Adipocyte (in vitro differentiated cells): ENCODE measurements around the gene RNF141.

Source experiments
- DNase-seq: peaks from one replicate; pipeline ENCODE4 v3.0.0-alpha.2; 2015; ENCODE audit warnings: low read depth
- H3K27me3 ChIP-seq: replicated peaks from 2 replicates; pipeline ENCODE4 v1.7.0; 2013; ENCODE audit warnings: mild to moderate bottlenecking, low read length, moderate library complexity; ENCODE audit not compliant: control insufficient read depth, insufficient read depth
- H3K36me3 ChIP-seq: 2 replicates; pipeline ENCODE4 v1.7.0; 2013; ENCODE audit warnings: low read length, mild to moderate bottlenecking, moderate library complexity; ENCODE audit not compliant: control insufficient read depth, insufficient read depth, severe bottlenecking
- H3K4me1 ChIP-seq: 2 replicates; pipeline ENCODE4 v1.7.0; 2013; ENCODE audit warnings: mild to moderate bottlenecking, low read length, moderate library complexity; ENCODE audit not compliant: control insufficient read depth, insufficient read depth
- H3K4me3 ChIP-seq: 2 replicates; pipeline ENCODE4 v1.7.0; 2013; ENCODE audit warnings: mild to moderate bottlenecking, low read length, moderate library complexity
- H3K9ac ChIP-seq: 2 replicates; pipeline ENCODE4 v1.7.0; 2013; ENCODE audit warnings: mild to moderate bottlenecking, low read length, moderate library complexity
- H3K9me3 ChIP-seq: 2 replicates; pipeline ENCODE4 v1.7.0; 2013; ENCODE audit warnings: mild to moderate bottlenecking, low read length, moderate library complexity; ENCODE audit not compliant: control insufficient read depth

Gene RNF141

GRCh38 chr11:10503777-10504480 lies 37.1 kb downstream of the RNF141 start:
- DNase-seq, result no peak
- no peak overlapping the region for H3K4me3 ChIP-seq
- no peaks in the 10 kb centered on the region for H3K9me3 ChIP-seq
- peaks cover 7% of the 10 kb centered on the region for H3K4me1 ChIP-seq
- H3K36me3 ChIP-seq, result peaks cover 65% of the 10 kb centered on the region
- no peak overlapping the region for H3K9ac ChIP-seq
- no peaks in the 10 kb centered on the region for H3K27me3 ChIP-seq

DNA sequence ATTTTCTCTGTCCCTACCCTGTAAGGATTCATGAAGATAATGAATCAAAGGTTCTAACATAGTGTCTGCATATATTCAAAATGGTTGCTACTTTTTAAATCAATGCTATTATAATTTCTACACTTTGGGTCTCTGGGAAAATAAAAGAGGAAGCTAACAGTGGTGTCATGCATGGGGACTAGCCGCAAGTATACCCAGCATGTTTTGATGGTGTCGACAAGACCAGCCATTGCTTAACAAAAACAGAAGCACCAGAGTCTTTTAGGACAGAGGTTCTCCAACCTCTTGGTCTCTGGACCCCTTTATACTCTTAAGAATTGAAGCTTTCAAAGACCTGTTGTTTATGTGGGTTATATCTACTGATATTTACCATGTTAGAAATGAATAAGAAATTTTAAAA lies 37.8 kb downstream of the RNF141 start:
- no peaks in the 10 kb centered on the region for H3K27me3 ChIP-seq
- no peak overlapping the region for H3K9ac ChIP-seq
- no peak overlapping the region for H3K4me3 ChIP-seq
- peaks cover 7% of the 10 kb centered on the region for H3K4me1 ChIP-seq
- H3K9me3 ChIP-seq, result no peaks in the 10 kb centered on the region
- peaks cover 72% of the 10 kb centered on the region for H3K36me3 ChIP-seq
- DNase-seq, result no peak

DNA sequence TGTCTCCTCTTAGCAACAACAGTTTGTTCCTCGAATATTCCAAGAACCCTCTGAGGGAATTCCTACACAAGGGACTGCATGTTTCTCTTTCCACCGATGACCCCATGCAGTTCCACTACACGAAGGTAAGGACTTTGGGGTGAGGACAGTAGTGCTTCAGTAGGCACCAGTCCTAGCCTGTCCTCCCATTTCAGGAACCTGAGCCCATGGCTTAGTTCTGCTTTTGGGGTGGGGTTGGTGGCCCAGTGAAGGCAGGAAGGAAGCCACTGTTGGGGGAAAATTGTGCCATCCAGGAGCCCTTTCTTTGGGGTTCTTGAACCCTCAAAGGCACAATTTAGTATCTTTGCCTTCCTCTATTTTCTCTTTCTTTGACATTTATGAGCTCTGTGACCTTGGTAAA lies 38.2 kb downstream of the RNF141 start:
- H3K9me3 ChIP-seq, result no peaks in the 10 kb centered on the region
- no peaks in the 10 kb centered on the region for H3K27me3 ChIP-seq
- peaks cover 7% of the 10 kb centered on the region for H3K4me1 ChIP-seq
- DNase-seq, result no peak
- H3K9ac ChIP-seq, result no peak overlapping the region
- H3K4me3 ChIP-seq, result no peak overlapping the region
- peaks cover 77% of the 10 kb centered on the region for H3K36me3 ChIP-seq

DNA sequence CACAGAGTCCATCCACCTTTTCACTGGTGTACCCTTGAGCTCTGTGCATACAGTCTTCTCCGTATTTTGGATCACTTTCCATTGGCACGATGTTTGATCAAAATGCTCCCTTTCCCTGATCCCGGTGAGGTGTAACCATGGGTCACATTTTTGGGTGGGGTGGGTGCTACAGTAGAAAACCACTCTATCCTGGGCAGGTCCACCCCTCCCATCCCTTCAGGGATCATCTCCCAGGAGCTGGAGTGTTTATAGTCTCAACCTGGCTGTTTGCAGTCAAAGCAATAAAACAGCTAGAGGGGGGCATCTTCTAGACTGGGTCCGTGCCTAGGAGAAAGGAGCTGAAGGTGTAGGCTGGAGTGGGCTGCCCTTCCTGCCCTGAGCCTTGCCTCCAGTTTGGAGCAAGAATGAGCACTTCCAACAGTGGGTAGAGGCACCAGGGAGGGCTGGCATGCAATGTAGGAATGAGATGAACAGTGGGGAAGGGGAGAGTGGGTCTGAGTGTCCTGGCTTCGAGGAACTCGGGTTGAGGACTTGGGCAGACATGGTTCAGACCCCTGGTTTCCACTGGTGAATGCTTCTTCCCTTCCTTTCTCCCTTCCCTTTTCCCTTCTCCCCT lies 38.8 kb downstream of the RNF141 start:
- H3K9me3 ChIP-seq, result no peaks in the 10 kb centered on the region
- peaks cover 7% of the 10 kb centered on the region for H3K4me1 ChIP-seq
- H3K27me3 ChIP-seq, result no peaks in the 10 kb centered on the region
- H3K9ac ChIP-seq, result no peak overlapping the region
- DNase-seq, result no peak
- H3K36me3 ChIP-seq, result peaks cover 79% of the 10 kb centered on the region
- H3K4me3 ChIP-seq, result no peak overlapping the region

- no peak overlapping the region for H3K9ac ChIP-seq
- no peak for DNase-seq
- peaks cover 82% of the 10 kb centered on the region for H3K36me3 ChIP-seq
- no peaks in the 10 kb centered on the region for H3K27me3 ChIP-seq
- H3K9me3 ChIP-seq, result no peaks in the 10 kb centered on the region
- peaks cover 7% of the 10 kb centered on the region for H3K4me1 ChIP-seq
- no peak overlapping the region for H3K4me3 ChIP-seq
These were observed 40.0 kb downstream of the RNF141 start for GRCh38 chr11:10500757-10501684.

GRCh38 chr11:10499874-10500601 lies 40.9 kb downstream of the RNF141 start:
- H3K4me1 ChIP-seq, result peaks cover 7% of the 10 kb centered on the region
- H3K9ac ChIP-seq, result no peak overlapping the region
- H3K36me3 ChIP-seq, result peaks cover 81% of the 10 kb centered on the region
- H3K4me3 ChIP-seq, result no peak overlapping the region
- H3K27me3 ChIP-seq, result no peaks in the 10 kb centered on the region
- no peaks in the 10 kb centered on the region for H3K9me3 ChIP-seq
- DNase-seq, result no peak

- H3K4me3 ChIP-seq, result no peak overlapping the region
These were observed 41.5 kb downstream of the RNF141 start for GRCh38 chr11:10499452-10499851.

GRCh38 chr11:10498426-10499250 lies 42.3 kb downstream of the RNF141 start:
- no peak overlapping the region for H3K9ac ChIP-seq
- H3K9me3 ChIP-seq, result no peaks in the 10 kb centered on the region
- no peaks in the 10 kb centered on the region for H3K27me3 ChIP-seq
- H3K4me3 ChIP-seq, result no peak overlapping the region
- H3K4me1 ChIP-seq, result peaks cover 7% of the 10 kb centered on the region
- peaks cover 79% of the 10 kb centered on the region for H3K36me3 ChIP-seq
- DNase-seq, result no peak

More at GRCh38 chr11:10499452-10499851, 41.5 kb downstream of the RNF141 start:
- peaks cover 7% of the 10 kb centered on the region for H3K4me1 ChIP-seq
- no peaks in the 10 kb centered on the region for H3K27me3 ChIP-seq
- H3K9me3 ChIP-seq, result no peaks in the 10 kb centered on the region
- H3K9ac ChIP-seq, result no peak overlapping the region
- DNase-seq, result peak; percentile 8
- peaks cover 81% of the 10 kb centered on the region for H3K36me3 ChIP-seq

DNA sequence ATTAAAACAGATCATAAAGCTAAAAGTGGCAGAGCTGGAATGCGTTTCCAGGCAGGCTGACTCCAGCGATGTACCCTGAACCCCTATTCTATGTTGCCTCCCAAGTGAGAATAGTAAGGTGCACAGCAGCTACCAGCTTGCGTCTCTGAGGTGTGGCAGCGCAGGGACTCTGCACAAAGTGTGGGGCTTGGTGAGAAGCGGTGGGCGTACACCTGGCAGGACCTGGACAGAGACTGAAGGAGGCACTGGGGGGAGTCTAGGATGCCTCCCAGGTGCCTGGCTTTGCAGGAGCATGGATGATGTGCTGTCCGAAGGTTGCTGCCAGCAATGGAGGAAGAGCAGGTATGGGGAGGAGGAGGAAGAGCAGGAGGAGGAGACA lies 43.0 kb downstream of the RNF141 start:
- no peak overlapping the region for H3K4me3 ChIP-seq
- H3K36me3 ChIP-seq, result peaks cover 77% of the 10 kb centered on the region
- DNase-seq, result no peak
- no peaks in the 10 kb centered on the region for H3K9me3 ChIP-seq
- H3K4me1 ChIP-seq, result peaks cover 7% of the 10 kb centered on the region
- no peak overlapping the region for H3K9ac ChIP-seq
- H3K27me3 ChIP-seq, result no peaks in the 10 kb centered on the region

DNA sequence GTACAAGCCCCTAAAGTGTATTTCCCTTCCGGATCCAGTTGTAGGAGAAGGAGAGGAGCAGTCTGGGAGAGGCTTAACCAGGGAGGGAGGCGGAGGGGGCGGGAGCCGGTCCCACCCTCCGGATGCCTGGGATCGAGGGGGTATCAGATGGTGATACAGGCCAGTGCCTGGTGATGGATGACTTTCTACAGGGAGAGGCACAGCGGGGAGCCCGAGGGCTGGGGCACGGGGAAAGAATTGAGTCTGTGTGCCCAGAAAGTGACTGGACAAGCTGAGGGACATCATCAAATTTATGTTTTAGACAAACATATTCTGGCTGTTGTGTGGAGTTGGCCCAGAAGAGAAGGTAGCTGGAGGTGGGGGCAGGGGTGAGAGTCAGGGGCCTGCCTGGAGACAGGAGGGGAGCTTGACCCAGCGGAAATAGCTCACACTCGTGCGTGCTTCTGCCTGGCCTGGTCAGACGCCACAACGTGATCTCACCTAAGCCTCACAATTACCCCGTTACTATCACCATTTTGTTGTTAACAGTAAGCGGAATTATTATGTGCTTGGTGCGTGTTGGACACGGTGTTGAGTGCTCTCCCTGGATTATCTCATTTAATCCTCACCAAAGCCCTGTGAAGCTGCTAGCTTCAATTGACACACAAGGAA lies 43.5 kb downstream of the RNF141 start:
- H3K4me1 ChIP-seq, result peaks cover 7% of the 10 kb centered on the region
- no peak for DNase-seq
- H3K27me3 ChIP-seq, result no peaks in the 10 kb centered on the region
- no peak overlapping the region for H3K4me3 ChIP-seq
- H3K9me3 ChIP-seq, result no peaks in the 10 kb centered on the region
- peaks cover 72% of the 10 kb centered on the region for H3K36me3 ChIP-seq
- H3K9ac ChIP-seq, result no peak overlapping the region
